Colonic mucosa (tissue), 4 donors: ENCODE measurements around the gene MSH4. TPM values are rescaled to one million over a fixed set of nuclear protein-coding genes. Genes with fewer than 3 reads are reported as not detected.

Experiments
- DNase-seq: peaks from one replicate; pipeline ENCODE4 v3.0.0-alpha.2; 2020
- H3K27ac ChIP-seq: fragments of 200-600 bp; one replicate; pipeline ENCODE4 v1.8.0; 2021
- H3K27me3 ChIP-seq: fragments of 200-600 bp; one replicate; pipeline ENCODE4 v1.8.0; 2021
- H3K36me3 ChIP-seq: fragments of 200-600 bp; one replicate; pipeline ENCODE4 v1.8.0; 2021
- H3K4me1 ChIP-seq: fragments of 200-600 bp; one replicate; pipeline ENCODE4 v1.8.0; 2021; ENCODE audit warnings: mild to moderate bottlenecking
- H3K4me3 ChIP-seq: fragments of 200-600 bp; one replicate; pipeline ENCODE4 v1.8.0; 2021
- H3K9ac ChIP-seq, 2 donors: one replicate each; pipeline ENCODE4 v1.7.0; 2013; ENCODE audit warnings: control low read depth in 2 of 2, low read depth in 2 of 2, low read length in 2 of 2
- H3K9me3 ChIP-seq: fragments of 200-600 bp; one replicate; pipeline ENCODE4 v1.8.0; 2021
- CTCF ChIP-seq: fragments of 200-600 bp; IDR thresholded peaks from one replicate; pipeline ENCODE4 v1.8.0; 2022; ENCODE audit warnings: antibody characterized with exemption, mild to moderate bottlenecking
- intact Hi-C: fragments of 100-400 bp; cut with DNase I; formaldehyde crosslinking; loops from one replicate; pipeline ENCODE4 v1.14.1; 2022
- total RNA-seq, 2 donors: library from RNA; stranded (reverse); fragmentation: NEBNext Ultra II Directional in 1 of 2; extraction: Animal tissue kit (Norgen Biotek cat#: 25700) in 1 of 2; gene quantifications; one replicate each; pipeline ENCODE4 v1.2.1, GENCODE V29; 2021
- donor health status: healthy.
- donor health status: DM: no; HTN: no; CAD: no.
- donor health status: DM: no; HTN: no; CAD: no.

MSH4 gene
- total RNA-seq, 2 donors from 2014 or later = 0.16 to 0.20 TPM

- H3K27ac ChIP-seq = no peak overlapping the region
- no peaks in the 10 kb centered on the region for H3K36me3 ChIP-seq
- DNase-seq = no peak
- H3K9ac ChIP-seq = no peak overlapping the region
- H3K4me3 ChIP-seq = no peak overlapping the region
- no peaks in the 10 kb centered on the region for H3K4me1 ChIP-seq
- H3K9me3 ChIP-seq = no peaks in the 10 kb centered on the region
- TF ChIP-seq CTCF = no peak
- intact Hi-C loops = no loop called here
- no peaks in the 10 kb centered on the region for H3K27me3 ChIP-seq
Measured at GRCh38 chr1:75953461-75953860, 156.8 kb downstream of the MSH4 start.

- Histone ChIP-seq H3K9ac (no peak overlapping the region), H3K27me3 (no peaks in the 10 kb centered on the region), H3K4me1 (no peaks in the 10 kb centered on the region), H3K36me3 (no peaks in the 10 kb centered on the region), H3K4me3 (no peak overlapping the region), H3K27ac (no peak overlapping the region), H3K9me3 (no peaks in the 10 kb centered on the region)
- intact Hi-C loops = no loop called here
- DNase-seq = no peak
- no peak for TF ChIP-seq CTCF
Measured at GRCh38 chr1:75954586-75954985, 157.9 kb downstream of the MSH4 start.

Other genes with a start within 250 kb of the MSH4 start
- gene SLC44A5, start 185.8 kb upstream of the MSH4 start, total RNA-seq = 1 to 10 TPM in 1 of 2 donors, under 1 TPM in 1; 0.17 to 5.4 TPM
- 10 to 100 TPM; 38.2 to 68.9 TPM for gene ACADM, start 72.2 kb upstream of the MSH4 start, total RNA-seq
- 10 to 100 TPM; 58.3 to 67.6 TPM for gene RABGGTB, start 10.6 kb upstream of the MSH4 start, total RNA-seq
- not detected for gene ASB17, start 135.5 kb downstream of the MSH4 start, total RNA-seq